SK-N-MC (cell line): ENCODE results near the gene CACNB1.

Source experiments
- EZH2 ChIP-seq: fragments of 200-600 bp; sonication (generic); IDR thresholded peaks from one replicate; pipeline ENCODE4 v1.6.1; 2017; ENCODE audit warnings: antibody characterized with exemption
- POLR2AphosphoS5 ChIP-seq: IDR thresholded peaks from 2 replicates; pipeline ENCODE4 v1.6.1; 2012; ENCODE audit warnings: mild to moderate bottlenecking, low read depth, low read length, borderline replicate concordance

DNA sequence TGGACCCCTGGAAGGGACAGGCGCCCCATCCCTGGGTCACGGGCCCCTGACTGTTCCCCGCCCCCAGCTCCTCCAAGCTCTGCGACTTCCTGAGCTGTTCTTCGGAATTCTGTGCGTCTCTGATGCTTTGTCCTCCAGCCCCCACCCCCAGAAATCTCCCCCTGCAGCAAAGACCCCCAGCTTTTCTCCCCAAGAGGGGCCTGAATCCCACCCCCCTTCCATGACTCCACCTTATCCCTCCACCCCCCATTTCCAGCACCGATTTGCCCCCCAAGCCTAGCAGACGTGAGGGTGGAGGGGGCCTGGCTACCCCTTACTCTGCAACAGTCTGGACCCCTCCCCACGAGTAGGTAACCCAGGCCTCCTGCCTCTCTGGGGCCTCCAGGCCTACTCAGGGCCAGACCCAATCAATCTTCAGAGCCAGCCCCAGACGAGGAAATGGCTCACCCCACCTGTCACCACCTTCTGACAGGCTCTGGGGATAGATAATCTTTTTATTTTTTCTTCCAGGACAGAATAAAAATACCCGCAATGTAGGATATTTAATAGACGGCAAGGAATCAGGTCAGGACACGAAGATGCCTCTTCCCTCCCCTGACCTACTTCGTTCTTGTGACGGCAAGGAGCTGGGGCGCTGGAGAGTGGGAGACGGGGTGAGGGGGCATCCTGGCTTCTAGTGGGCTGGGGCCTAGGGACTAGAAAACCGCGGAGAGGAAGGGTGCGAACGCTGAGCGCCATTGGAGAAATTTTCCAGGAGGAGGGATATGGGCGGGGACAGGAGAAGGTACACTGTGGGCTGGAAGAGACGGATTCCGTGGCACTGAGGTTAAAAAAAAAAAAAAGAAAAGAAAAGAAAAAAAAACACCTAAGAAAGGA, 45.3 kb downstream of the CACNB1 start:
- TF ChIP-seq EZH2 (no peak), POLR2AphosphoS5 (no peak)
